Hepatocyte (in vitro differentiated cells): Measurements from ENCODE around the gene SPG21. TPM values are rescaled to one million over a fixed set of nuclear protein-coding genes. Genes with fewer than 3 reads are reported as not detected.

Source experiments
- DNase-seq: peaks from one replicate; pipeline ENCODE4 v3.0.0-alpha.2; 2016; ENCODE audit warnings: low spot score
- H2AFZ ChIP-seq: fragments of 200-600 bp; sonication (generic); 2 replicates; pipeline ENCODE4 v1.6.0; 2016; ENCODE audit warnings: antibody characterized with exemption, mild to moderate bottlenecking
- H3K27ac ChIP-seq: fragments of 200-600 bp; sonication (generic); 2 replicates; pipeline ENCODE4 v1.5.1; 2016; ENCODE audit warnings: mild to moderate bottlenecking
- H3K27me3 ChIP-seq: fragments of 200-600 bp; sonication (generic); 2 replicates; pipeline ENCODE4 v1.6.1; 2016
- H3K36me3 ChIP-seq: fragments of 200-600 bp; sonication (generic); replicated peaks from 2 replicates; pipeline ENCODE4 v1.5.1; 2016; ENCODE audit warnings: low read depth; ENCODE audit not compliant: insufficient read depth
- H3K4me1 ChIP-seq: fragments of 200-600 bp; sonication (generic); 2 replicates; pipeline ENCODE4 v1.5.1; 2016; ENCODE audit warnings: mild to moderate bottlenecking, moderate library complexity; ENCODE audit not compliant: insufficient read depth
- H3K4me2 ChIP-seq: fragments of 200-600 bp; sonication (generic); 2 replicates; pipeline ENCODE4 v1.6.0; 2016
- H3K4me3 ChIP-seq: fragments of 200-600 bp; sonication (generic); 2 replicates; pipeline ENCODE4 v1.5.1; 2016; ENCODE audit warnings: mild to moderate bottlenecking
- H3K79me2 ChIP-seq: fragments of 200-600 bp; sonication (generic); 2 replicates; pipeline ENCODE4 v1.6.0; 2017; ENCODE audit warnings: mild to moderate bottlenecking
- H3K9me2 ChIP-seq: fragments of 200-600 bp; sonication (generic); replicated peaks from 2 replicates; pipeline ENCODE4 v1.6.0; 2017; ENCODE audit warnings: mild to moderate bottlenecking; ENCODE audit not compliant: insufficient read depth
- H3K9me3 ChIP-seq: fragments of 200-600 bp; sonication (generic); 2 replicates; pipeline ENCODE4 v1.5.1; 2016; ENCODE audit warnings: low read depth, mild to moderate bottlenecking
- H4K20me1 ChIP-seq: fragments of 200-600 bp; sonication (generic); 2 replicates; pipeline ENCODE4 v1.6.0; 2016; ENCODE audit warnings: mild to moderate bottlenecking; ENCODE audit not compliant: insufficient read depth, poor library complexity, severe bottlenecking
- EZH2 ChIP-seq: fragments of 200-600 bp; sonication (generic); IDR thresholded peaks from 2 replicates; pipeline ENCODE4 v1.6.1; 2016; ENCODE audit warnings: antibody characterized with exemption, mild to moderate bottlenecking, borderline replicate concordance
- EZH2phosphoT487 ChIP-seq: fragments of 200-600 bp; sonication (generic); IDR thresholded peaks from one replicate; pipeline ENCODE4 v1.6.1; 2018; ENCODE audit warnings: antibody characterized with exemption, mild to moderate bottlenecking, low read depth, moderate library complexity; ENCODE audit not compliant: unreplicated experiment, severe bottlenecking
- WGBS: methylation state at CpG from one replicate; pipeline ENCODE4 v1.1.6; 2016; ENCODE audit warnings: low lambda C conversion rate; ENCODE audit errors: missing lambda C conversion rate; 5-methylcytosine and 5-hydroxymethylcytosine counted together
- polyA plus RNA-seq: library from polyadenylated mRNA; unstranded; fragments of >200 nt; fragmentation: Nextera tagmentation; extraction: Ambion mirVana; gene quantifications from 2 replicates; pipeline ENCODE4 v1.2.1, GENCODE V29; 2016
- total RNA-seq: library from RNA; depleted of rRNA; stranded (reverse); fragments of >200 nt; gene quantifications from 2 replicates; pipeline ENCODE4 v1.2.3, GENCODE V29; 2014
- TF ChIP-seq, protein P1 (sequence below): fragments of 200-600 bp; sonication (generic); IDR thresholded peaks from 2 replicates; pipeline ENCODE4 v1.5.1; 2016; ENCODE audit warnings: antibody characterized with exemption, mild to moderate bottlenecking; ENCODE audit not compliant: poor library complexity

SPG21 gene, protein sequence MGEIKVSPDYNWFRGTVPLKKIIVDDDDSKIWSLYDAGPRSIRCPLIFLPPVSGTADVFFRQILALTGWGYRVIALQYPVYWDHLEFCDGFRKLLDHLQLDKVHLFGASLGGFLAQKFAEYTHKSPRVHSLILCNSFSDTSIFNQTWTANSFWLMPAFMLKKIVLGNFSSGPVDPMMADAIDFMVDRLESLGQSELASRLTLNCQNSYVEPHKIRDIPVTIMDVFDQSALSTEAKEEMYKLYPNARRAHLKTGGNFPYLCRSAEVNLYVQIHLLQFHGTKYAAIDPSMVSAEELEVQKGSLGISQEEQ
- total RNA-seq: 86.4 and 111 TPM in 2 replicates
- polyA plus RNA-seq: 138 and 149 TPM in 2 replicates

DNA sequence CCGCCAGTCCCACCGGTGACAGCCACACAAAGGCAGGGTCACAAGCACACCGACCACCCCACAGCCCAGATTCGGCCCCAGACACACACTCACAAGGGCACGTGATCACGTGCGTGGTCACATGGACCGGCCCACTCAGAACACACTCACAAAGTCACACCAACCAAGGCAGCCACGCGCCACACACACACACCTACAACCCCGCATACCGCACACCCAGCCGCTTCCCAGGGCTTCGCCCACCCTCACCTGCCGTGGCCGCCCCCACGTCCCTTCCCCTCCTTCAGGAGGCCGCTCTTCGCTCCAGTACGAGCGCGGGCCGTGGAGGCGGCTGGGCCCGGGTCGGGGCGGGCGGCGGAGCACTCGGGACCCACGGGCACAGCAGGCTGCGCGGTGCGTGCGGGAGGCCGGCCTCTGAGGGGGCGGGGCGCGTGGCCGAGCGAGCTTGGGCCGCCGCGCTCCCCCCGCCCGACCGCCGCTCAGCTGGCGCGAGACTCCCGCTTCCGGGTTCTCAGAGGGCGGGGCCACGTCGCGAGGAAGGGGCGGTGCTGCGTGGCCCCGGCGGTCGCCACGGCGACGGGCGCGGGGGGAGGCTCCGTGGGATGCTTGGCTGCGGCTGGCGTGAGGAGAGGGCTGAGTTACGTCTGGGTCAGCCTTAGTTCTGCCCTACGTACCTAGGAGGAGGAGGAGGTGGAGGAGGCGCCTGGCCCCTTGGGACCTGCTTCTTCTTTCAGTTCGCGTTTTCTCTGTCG is at the start of gene SPG21:
Gene SPG21, minus strand, starts transcription at position 499 of the 752 bp plus-strand sequence. CDS start 6,345 bp downstream, outside the sequence.
- peaks cover 21% of the 10 kb centered on the region for H3K4me1 ChIP-seq
- H4K20me1 ChIP-seq: no peaks in the 10 kb centered on the region
- no peaks in the 10 kb centered on the region for H3K9me2 ChIP-seq
- no peaks in the 10 kb centered on the region for H3K36me3 ChIP-seq
- no peaks in the 10 kb centered on the region for H3K27me3 ChIP-seq
- H3K79me2 ChIP-seq: peaks cover 41% of the 10 kb centered on the region
- peak within 1 kb of the TSS; percentile 96 for H3K27ac ChIP-seq
- H3K4me3 ChIP-seq: peak within 1 kb of the TSS; percentile 82
- WGBS: 1% methylated on average over 62 of the region's 75 CpGs
- DNase-seq: peak; percentile 97
- peak within 1 kb of the TSS; percentile 76 for H3K4me2 ChIP-seq
- no peaks in the 10 kb centered on the region for H3K9me3 ChIP-seq
- H2AFZ ChIP-seq: peak within 1 kb of the TSS; percentile 78
- TF ChIP-seq EZH2 (no peak), EZH2phosphoT487 (no peak)
- TF ChIP-seq, protein P1, sequence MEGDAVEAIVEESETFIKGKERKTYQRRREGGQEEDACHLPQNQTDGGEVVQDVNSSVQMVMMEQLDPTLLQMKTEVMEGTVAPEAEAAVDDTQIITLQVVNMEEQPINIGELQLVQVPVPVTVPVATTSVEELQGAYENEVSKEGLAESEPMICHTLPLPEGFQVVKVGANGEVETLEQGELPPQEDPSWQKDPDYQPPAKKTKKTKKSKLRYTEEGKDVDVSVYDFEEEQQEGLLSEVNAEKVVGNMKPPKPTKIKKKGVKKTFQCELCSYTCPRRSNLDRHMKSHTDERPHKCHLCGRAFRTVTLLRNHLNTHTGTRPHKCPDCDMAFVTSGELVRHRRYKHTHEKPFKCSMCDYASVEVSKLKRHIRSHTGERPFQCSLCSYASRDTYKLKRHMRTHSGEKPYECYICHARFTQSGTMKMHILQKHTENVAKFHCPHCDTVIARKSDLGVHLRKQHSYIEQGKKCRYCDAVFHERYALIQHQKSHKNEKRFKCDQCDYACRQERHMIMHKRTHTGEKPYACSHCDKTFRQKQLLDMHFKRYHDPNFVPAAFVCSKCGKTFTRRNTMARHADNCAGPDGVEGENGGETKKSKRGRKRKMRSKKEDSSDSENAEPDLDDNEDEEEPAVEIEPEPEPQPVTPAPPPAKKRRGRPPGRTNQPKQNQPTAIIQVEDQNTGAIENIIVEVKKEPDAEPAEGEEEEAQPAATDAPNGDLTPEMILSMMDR: no peak

DNA sequence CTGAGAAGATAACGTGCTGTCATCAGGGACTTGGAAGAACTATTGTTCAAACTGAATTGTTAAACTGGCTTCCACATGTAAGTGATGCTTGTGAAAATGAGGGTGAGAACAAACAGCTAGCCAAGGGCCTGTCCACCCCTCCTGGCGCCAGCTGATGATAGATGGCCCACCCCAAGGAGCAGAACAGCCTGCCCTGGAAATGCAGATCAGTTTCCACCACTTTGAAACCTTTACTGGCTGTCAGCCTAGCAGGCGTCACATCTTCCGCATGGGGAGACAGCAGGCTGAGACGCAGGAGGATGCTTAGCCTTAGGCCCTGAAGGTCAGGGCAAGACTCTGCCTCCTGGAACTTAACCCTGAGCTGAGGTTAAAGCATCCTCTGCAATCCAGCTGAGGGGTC is 49.1 kb upstream of the SPG21 start:
- H3K4me1 ChIP-seq: peaks cover 14% of the 10 kb centered on the region
- H3K79me2 ChIP-seq: no peaks in the 10 kb centered on the region
- 74% methylated on average over 5 of the region's 5 CpGs for WGBS
- no peak overlapping the region for H3K4me3 ChIP-seq
- no peak for DNase-seq
- no peak overlapping the region for H2AFZ ChIP-seq
- TF ChIP-seq, protein P1: no peak
- TF ChIP-seq EZH2phosphoT487 (no peak), EZH2 (no peak)
- no peaks in the 10 kb centered on the region for H3K9me3 ChIP-seq
- H3K9me2 ChIP-seq: no peaks in the 10 kb centered on the region
- no peaks in the 10 kb centered on the region for H3K36me3 ChIP-seq
- no peaks in the 10 kb centered on the region for H4K20me1 ChIP-seq
- no peak overlapping the region for H3K4me2 ChIP-seq
- no peak overlapping the region for H3K27ac ChIP-seq
- H3K27me3 ChIP-seq: no peaks in the 10 kb centered on the region

DNA sequence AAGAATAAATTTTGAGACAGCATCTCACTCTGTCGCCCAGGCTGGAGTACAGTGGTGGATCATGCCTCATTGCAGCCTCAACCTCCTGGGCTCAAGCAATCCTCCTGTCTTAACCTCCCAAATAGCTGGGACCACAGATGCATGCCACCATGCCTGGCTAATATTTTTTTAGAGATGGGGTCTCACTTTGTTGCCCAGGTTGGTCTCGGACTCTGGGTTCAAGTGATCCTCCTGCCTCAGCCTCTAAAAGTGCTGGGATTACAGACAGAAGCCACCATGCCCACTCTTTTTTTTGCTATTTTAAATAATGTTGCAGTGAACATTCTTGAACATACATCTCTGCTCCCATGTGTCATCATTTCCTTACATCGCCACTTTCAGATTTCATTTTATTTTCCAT is 48.7 kb upstream of the SPG21 start:
- Histone ChIP-seq H3K79me2 (no peaks in the 10 kb centered on the region), H3K9me3 (no peaks in the 10 kb centered on the region), H3K4me3 (no peak overlapping the region), H3K27me3 (no peaks in the 10 kb centered on the region), H3K27ac (no peak overlapping the region), H3K4me1 (peaks cover 11% of the 10 kb centered on the region), H3K36me3 (no peaks in the 10 kb centered on the region), H3K4me2 (no peak overlapping the region), H2AFZ (no peak overlapping the region), H4K20me1 (no peaks in the 10 kb centered on the region), H3K9me2 (no peaks in the 10 kb centered on the region)
- WGBS: 97% methylated on average over 3 of the region's 3 CpGs
- TF ChIP-seq, protein P1: no peak
- TF ChIP-seq EZH2 (no peak), EZH2phosphoT487 (no peak)
- DNase-seq: no peak
